DMS 273 (cell line): ENCODE data around the gene RAPGEF1.

Source experiments
- DNase-seq: peaks from one replicate; lab custom pipeline; 2025; ENCODE audit not compliant: unreplicated experiment; lab: John Stamatoyannopoulos, UW

The RAPGEF1 gene

DNA sequence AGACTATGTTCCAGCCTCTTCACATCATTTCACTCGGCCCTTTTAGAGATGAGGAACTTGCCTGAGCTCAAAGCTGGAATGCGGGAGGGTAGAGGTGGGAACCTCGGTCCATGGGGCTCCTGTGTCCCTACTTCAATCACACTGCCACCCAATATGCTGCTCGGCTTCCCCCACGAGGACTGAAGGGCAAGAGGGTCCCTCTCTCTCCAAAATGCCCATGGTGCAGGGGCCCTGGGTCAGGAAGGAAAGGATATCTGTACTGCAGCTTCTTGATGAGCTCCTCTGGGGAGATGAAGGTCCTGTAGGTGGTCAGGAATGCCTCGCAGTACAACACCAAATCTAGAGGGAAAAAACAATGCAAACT is 148.0 kb downstream of the RAPGEF1 start:
- no peak for DNase-seq

DNA sequence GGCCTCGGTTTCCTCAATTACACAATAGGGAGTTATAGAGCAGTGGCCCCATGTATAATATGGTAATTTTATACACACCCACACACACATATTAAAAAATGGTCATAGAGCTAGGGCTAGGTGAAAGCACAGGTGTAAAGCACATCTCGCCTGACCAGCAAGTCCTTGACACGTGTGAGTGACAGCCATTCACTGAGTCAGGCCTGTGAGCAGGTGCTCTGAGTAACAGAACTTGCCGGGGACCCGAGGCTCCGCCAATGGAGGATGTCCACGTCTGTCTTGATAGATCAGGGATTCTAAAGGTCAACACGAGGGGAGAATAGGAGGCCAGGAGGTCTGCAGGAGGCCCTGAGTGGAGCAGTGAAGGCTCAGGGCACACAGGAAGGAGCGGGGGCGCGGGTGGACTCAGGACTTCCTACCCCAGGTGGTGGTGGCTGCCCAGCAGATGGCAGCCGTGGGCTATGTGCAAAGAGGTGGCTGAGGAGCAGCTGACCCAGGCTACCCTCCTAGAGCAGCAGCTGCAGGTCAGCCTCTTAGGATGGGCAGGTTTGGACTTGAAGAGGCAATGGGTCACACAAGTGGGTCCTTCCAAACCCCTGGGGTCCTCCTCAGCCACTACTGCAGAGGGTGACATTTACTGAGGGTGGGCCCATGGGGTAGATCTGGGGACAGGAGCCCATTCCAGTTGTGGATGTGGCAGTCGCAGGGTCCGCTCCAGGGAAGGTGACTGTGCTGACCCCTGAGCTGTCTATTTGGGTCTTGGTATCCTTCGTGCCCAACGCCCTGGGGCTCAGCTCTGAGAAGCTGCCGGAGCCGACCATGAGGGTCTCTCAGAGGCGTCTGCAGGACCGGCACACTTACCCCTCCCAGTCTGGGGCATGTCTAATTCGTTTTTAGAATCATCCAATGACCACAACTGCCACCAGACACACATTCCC is 148.7 kb downstream of the RAPGEF1 start:
- DNase-seq = peak; percentile 87

DNA sequence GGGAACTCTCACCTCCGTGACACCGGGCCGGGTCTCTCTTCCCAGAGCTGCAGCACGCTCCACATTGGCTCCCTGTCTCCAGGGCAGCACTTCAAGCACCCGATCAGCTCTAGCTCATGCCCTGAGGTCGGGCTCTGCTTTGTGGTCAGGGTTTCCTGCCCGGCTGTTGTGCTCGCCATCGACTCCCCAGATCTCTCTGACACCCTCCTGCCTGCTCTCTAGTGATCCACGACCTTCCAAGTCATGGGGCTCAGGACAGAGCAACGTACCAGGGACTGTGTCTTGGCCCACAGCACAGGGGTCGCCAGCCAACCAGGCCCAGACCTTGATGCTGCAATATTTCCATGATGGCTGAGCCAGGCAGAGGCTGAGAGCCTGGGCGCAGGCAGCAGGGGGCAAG is 149.4 kb downstream of the RAPGEF1 start:
- DNase-seq = no peak

GRCh38 chr9:131589993-131590392 is 149.9 kb downstream of the RAPGEF1 start:
- no peak for DNase-seq

DNA sequence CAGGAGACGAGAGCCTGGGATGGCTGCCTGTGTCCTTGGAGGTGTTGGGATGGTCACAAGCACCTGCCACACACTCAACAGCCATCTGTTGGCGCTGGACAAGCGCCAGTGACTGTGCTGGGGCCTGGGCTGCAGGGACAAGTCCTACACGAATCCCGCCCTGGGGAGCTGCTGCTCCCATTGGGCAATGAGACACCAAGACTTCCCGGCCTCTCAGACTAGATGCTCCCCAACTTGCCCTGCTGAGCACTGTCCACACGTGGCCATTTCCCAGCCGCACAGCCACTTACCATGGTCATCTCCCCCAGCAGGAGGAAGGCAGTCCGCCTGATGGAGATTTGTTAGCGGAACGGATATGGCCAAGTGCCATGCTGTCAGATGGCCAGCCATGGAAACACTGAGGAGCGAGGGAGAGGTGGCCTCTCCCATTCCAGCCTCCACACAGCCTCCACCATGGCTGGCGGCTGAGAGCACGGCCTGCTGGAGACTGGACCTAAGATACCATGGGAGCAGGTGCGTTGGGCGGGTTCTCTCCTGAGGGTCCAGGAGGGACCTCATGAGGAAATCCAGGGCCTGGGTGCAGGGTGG is 150.7 kb downstream of the RAPGEF1 start:
- peak; percentile 63 for DNase-seq

GRCh38 chr9:131588396-131588795 is 151.5 kb downstream of the RAPGEF1 start:
- DNase-seq = no peak

DNA sequence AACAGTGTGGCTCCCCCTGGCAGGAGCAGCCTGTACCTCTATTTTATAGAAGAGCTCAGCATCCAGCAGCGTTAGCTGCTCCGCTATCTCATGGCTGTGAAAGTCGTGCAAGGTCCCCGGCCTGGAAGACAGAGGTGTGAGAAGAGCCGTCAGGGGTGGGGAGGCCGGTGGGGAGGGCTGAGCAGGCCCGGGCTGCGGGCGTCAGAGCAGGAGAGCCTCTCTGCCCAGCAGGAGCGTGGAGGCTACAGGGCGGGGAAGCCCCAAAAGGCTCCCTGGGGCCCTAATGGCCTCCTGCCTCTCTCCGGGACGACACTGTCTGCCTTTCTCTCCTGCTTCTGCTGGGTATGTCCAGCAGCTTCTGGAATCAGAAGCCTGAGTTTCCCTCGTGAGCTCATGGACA is 152.0 kb downstream of the RAPGEF1 start:
- no peak for DNase-seq

GRCh38 chr9:131587331-131587730 is 152.5 kb downstream of the RAPGEF1 start:
- no peak for DNase-seq

DNA sequence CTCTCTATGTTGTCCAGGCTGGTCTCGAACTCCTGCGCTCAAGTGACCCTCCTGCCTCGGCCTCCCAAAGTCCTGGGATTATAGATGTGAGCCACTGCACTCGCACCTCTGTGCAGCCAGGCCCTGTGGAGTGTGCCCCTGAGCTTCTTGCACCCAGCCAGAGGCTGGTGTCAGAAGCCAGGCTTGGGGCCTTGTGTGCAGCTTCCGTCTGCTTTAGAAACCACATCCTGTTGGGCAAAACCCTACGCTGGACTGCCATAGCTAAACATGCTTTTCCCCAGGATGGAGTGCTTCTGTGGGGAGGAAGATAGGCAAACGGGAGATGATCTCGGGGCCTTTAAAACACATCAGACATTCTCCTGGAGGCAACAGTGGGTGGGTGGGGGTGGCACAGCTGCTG is 154.5 kb downstream of the RAPGEF1 start:
- no peak for DNase-seq

DNA sequence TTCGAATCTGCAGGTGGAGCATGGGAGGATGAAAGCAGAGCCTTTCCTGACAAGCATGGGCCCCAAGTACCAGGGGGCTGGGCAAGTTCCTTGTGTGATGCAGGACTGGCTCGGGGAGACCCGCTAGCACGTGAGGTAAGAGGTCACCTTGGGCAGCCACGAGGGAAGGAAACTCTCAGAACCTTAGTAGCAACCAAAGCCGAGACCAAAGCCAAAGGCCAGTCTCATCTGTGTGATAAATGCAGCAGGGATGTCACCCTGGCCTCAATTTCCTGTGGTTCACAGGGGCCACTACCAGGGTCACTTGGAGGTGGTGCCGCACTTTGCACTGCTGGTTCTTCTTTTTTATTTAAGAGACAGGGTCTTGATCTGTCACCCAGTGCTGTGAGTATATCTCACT is 155.0 kb downstream of the RAPGEF1 start:
- DNase-seq = no peak

GRCh38 chr9:131583836-131584555 is 155.9 kb downstream of the RAPGEF1 start:
- no peak for DNase-seq

DNA sequence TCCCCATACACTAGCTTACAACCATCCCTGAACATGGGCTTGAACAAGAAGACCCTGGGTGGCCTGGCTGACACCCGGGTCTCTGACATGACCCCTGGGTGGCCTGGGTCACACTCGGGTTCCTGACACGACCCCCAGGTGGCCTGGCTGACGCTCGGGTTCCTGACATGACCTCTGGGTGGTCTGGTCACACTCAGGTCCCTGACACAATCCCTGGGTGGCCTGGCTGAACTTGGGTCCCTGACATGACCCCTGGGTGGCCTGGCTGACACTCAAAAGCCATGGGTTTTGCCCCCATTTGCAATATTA is 156.6 kb downstream of the RAPGEF1 start:
- DNase-seq = no peak

DNA sequence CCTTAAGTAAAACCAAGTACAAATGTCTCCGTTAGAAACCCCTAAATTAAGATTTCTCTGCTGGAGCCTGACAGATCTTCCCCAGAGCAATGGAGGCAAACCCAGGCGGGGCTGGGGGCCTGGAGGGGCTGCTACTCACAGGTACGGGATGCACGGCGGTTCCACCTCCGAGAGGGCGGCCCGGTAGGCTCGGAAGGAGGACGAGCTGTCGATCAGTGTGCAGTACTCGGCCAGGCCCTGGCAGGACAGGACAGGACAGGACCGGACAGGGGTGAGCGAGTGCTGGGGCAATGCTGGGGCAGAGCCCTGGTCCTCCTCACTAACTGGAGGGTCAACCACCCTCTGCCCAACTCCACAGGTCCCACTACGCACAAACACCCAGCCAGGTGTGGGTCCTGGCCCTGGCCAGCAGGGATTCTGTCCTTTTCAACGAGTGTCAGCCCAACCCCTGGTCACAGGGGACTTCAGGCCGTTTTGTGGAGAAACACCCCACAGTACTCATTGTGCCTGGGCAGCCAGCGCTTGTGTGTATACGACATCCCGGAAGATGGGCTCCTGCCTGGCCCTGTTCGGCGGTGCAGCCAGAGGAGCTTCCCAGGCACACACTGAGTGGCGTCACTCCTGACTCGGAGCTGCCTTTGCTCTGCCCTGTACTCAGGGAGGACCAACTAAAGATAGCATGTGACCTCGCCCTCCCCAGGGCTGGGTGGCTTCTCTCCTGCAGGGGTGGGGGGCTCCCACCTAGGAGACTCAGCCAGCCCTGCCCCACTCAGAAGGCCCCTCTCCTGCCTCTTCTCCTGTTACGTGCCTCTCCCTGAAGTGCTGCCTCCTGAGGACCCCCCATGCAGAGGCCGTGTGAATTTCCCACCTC is 157.2 kb downstream of the RAPGEF1 start:
- DNase-seq = no peak

GRCh38 chr9:131582056-131582455 is 157.8 kb downstream of the RAPGEF1 start:
- DNase-seq = no peak

GRCh38 chr9:131580358-131580757 is 159.5 kb downstream of the RAPGEF1 start:
- no peak for DNase-seq

- no peak for DNase-seq
Measured at GRCh38 chr9:131579789-131580211, 160.1 kb downstream of the RAPGEF1 start.

DNA sequence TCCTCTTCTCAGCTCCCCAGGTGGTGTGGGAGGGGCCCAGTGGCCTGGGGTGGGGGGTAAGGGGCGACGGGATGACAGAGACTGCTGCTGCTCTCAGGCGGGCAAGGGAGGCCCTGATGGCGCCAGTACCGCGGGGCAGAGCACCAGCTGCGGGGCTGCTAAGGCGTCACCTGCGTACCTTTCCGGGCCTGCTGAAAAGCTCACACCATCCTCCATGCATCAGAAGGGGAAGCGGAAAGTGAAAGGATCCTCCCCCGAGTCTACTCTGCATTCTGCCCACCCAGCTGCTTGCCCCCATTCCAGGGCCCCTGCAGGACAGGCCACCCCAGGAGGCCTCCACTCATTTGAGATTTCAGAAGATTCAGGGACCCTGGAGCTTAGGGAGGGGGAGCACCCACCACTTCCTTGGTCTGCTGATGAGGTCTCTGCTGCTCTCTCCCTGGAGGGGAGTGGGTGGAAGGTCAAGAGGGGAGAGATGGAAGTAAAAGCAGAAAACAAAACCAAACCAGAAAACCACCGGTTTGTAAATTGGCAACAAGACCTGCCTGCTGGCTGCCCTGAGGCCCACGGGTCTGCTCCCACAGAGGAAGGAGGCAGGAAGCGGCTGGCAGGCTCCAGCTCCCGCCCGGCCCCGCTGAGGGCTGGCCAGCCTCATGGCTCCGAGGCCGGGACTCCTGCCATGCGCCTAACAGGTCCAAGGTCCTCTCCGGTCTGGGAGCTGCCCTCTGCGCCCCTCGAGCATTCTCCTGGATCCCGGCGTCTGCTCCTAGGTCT is 161.0 kb downstream of the RAPGEF1 start:
- DNase-seq = no peak

GRCh38 chr9:131578021-131578420 is 161.9 kb downstream of the RAPGEF1 start:
- DNase-seq = peak; percentile 28

DNA sequence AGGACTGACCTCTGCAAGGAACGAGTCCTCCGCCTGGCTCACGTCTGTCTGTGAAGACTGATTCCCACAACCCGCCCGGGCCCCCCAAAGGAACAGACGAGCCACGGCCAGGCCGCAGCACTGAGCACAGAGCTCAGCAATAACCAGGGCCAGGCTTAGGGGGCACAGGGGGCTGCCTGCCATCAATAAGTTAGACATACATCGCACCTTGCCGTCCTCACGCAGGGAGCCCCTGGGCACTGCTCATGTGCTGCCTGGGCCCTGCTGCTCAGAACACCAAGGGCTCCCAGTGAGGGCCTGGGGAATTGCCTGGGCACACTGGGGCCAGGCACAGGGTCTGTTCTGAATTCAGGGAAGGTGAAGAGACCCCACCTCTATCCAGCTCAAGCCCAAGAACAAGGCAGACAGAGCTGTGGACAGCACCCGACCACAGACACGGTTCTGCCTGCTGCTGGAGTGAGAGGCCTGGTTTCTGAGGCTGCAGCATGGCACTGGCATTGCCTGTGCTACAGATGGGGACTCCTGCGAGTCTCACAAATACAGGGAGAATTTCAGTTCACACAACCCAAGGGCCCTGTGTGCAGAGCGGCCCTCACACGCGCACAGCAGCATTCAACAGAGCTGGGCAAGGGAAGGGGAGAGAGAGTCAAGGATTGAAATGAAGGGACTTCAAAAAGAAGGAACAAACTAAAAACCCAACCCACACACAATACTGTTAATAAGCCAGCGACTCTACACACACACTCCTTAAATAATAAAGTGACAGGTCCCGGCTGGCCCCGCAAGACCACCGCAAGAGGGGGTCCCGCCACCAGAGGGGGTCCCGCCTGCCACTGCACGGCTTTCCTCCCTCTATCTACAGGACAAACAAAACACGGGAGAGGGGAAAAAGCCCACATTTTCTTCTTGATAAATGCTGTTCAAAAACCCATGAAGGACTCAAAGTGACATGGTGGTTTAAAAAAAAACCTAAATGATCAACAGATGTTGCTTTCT is 162.6 kb downstream of the RAPGEF1 start:
- no peak for DNase-seq
